Glutamatergic neuron (in vitro differentiated cells): Measurements from ENCODE around the gene SHC4. TPM values are rescaled to one million over a fixed set of nuclear protein-coding genes. Genes with fewer than 3 reads are reported as not detected.
A peak's percentile ranks its signal among the peaks of the same experiment; 100 is the strongest.

ENCODE experiments used
- DNase-seq: peaks from one replicate; pipeline ENCODE4 v3.0.0; 2022
- H3K27ac Mint-ChIP-seq: one replicate; pipeline ENCODE4 v1.8.0; 2020; ENCODE audit warnings: mild to moderate bottlenecking, mixed read lengths, inconsistent platforms; ENCODE audit not compliant: unreplicated experiment
- H3K27me3 Mint-ChIP-seq: one replicate; pipeline ENCODE4 v1.8.0; 2020; ENCODE audit warnings: mild to moderate bottlenecking, moderate library complexity, mixed read lengths, inconsistent platforms; ENCODE audit not compliant: unreplicated experiment
- H3K36me3 Mint-ChIP-seq: one replicate; pipeline ENCODE4 v1.8.0; 2020; ENCODE audit warnings: mild to moderate bottlenecking, mixed read lengths, inconsistent platforms; ENCODE audit not compliant: unreplicated experiment
- H3K4me1 Mint-ChIP-seq: one replicate; pipeline ENCODE4 v1.8.0; 2020; ENCODE audit warnings: mild to moderate bottlenecking, low read depth, mixed read lengths, inconsistent platforms; ENCODE audit not compliant: unreplicated experiment
- H3K4me3 Mint-ChIP-seq: one replicate; pipeline ENCODE4 v1.8.0; 2020; ENCODE audit warnings: mild to moderate bottlenecking, mixed read lengths, inconsistent platforms; ENCODE audit not compliant: unreplicated experiment
- H3K9me3 Mint-ChIP-seq: one replicate; pipeline ENCODE4 v1.8.0; 2020; ENCODE audit warnings: mild to moderate bottlenecking, moderate library complexity, mixed read lengths, inconsistent platforms; ENCODE audit not compliant: unreplicated experiment
- total RNA-seq: library from RNA; stranded (reverse); fragmentation: NEBNext Ultra II Directional; extraction: Animal tissue kit (Norgen Biotek cat#: 25700); gene quantifications from one replicate; pipeline ENCODE4 v1.2.1, GENCODE V29; 2021; ENCODE audit not compliant: unreplicated experiment
- TF ChIP-seq, protein P1 (sequence below): fragments of 200-600 bp; sonication (generic); IDR thresholded peaks from one replicate; pipeline ENCODE4 v1.5.0; 2021; ENCODE audit not compliant: partially characterized antibody, unreplicated experiment

SHC4 gene
- total RNA-seq, 1 donor from 2014 or later, result 4.4 TPM

DNA sequence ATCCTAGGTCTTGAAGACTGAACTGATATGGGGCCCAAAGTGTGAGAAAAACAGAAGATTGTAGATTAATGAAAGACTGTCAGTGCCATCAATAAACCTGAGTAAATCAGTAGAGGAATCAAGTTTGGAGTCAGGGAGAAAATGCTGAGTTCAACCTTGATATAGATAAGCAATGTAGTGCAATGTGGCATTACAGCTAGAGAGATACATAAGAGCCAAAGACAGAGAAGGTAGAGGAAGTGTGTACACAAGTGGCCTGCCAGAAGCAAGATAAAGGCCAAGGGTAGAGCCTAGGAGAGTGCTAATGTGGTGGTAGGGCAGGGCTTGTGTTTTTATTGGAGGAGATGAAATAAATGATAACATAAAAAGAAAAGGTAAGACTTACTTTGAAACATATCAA, 111.8 kb downstream of the SHC4 start:
- Mint-ChIP-seq H3K36me3 (no peaks in the 10 kb centered on the region), H3K4me3 (no peak overlapping the region)

DNA sequence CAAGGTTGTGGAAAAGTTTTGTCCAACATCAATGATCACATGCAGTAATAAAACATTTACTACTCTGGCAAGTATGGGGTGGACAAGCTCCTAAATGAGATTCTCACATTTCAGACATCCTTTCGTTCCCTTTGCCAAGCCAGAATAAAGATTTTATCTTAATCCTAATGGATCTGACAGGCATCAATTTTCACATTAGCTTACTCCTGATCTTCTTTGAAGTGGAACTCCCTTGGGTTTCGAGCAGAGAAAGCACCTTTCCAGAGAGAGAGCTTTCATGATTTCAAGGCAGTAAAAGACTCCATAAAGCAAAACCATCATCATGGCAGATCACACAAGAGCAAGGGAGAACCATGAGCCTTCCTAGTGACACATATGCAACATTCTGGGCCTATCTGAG, 113.1 kb downstream of the SHC4 start:
- TF ChIP-seq, protein P1, sequence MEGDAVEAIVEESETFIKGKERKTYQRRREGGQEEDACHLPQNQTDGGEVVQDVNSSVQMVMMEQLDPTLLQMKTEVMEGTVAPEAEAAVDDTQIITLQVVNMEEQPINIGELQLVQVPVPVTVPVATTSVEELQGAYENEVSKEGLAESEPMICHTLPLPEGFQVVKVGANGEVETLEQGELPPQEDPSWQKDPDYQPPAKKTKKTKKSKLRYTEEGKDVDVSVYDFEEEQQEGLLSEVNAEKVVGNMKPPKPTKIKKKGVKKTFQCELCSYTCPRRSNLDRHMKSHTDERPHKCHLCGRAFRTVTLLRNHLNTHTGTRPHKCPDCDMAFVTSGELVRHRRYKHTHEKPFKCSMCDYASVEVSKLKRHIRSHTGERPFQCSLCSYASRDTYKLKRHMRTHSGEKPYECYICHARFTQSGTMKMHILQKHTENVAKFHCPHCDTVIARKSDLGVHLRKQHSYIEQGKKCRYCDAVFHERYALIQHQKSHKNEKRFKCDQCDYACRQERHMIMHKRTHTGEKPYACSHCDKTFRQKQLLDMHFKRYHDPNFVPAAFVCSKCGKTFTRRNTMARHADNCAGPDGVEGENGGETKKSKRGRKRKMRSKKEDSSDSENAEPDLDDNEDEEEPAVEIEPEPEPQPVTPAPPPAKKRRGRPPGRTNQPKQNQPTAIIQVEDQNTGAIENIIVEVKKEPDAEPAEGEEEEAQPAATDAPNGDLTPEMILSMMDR, result no peak
- H3K27ac Mint-ChIP-seq, result peak overlapping the region; percentile 10
- H3K9me3 Mint-ChIP-seq, result peaks cover 2% of the 10 kb centered on the region
- peaks cover 4% of the 10 kb centered on the region for H3K4me1 Mint-ChIP-seq
- no peaks in the 10 kb centered on the region for H3K36me3 Mint-ChIP-seq
- no peaks in the 10 kb centered on the region for H3K27me3 Mint-ChIP-seq
- no peak for DNase-seq
- no peak overlapping the region for H3K4me3 Mint-ChIP-seq

More for the DNA sequence above, 111.8 kb downstream of the SHC4 start:
- Mint-ChIP-seq H3K27ac (no peak overlapping the region), H3K27me3 (no peaks in the 10 kb centered on the region), H3K4me1 (peaks cover 4% of the 10 kb centered on the region), H3K9me3 (peaks cover 2% of the 10 kb centered on the region)
- TF ChIP-seq, protein P1, result no peak
- DNase-seq, result no peak

DNA sequence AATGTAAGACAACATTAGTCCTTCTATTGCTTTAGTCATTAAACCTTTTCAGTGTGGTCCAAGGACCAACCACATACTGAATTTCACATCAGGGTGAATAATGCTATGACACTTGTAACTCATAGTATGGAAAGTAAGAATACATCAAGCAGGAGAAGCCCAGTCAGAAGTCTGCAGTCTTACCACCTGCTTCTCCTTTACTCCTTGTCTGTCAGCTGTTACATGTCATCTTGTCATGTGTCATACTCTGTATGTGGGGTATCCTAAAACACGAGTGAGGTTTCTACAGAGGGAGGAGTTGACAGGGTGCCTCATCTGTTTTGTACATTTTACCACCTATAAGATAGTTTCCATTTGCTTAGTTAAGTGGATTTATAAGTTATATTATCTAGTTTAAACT, 118.6 kb downstream of the SHC4 start:
- H3K9me3 Mint-ChIP-seq, result peaks cover 2% of the 10 kb centered on the region

DNA sequence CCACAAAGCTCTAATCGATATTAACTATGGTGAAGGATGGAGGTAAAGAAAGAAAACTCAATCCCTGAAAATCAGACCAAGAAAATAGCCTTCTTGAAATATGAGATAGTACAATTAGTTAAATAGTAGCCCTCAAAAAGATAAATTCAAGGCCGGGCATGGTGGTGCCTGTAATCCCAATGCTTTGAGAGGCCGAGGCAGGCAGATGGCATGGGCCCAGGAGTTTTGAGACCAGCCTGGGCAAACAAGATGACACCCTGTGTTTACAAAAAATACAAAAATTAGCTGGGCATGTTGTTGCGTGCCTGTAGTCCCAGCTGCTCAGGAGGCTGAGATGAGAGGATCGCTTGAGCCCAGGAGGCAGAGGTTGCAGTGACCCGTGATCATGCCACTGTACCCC, 121.2 kb downstream of the SHC4 start:
- TF ChIP-seq, protein P1, result no peak
- Mint-ChIP-seq H3K4me1 (no peaks in the 10 kb centered on the region), H3K9me3 (peaks cover 2% of the 10 kb centered on the region), H3K36me3 (peaks cover 8% of the 10 kb centered on the region), H3K4me3 (no peak overlapping the region), H3K27ac (no peak overlapping the region), H3K27me3 (no peaks in the 10 kb centered on the region)
- no peak for DNase-seq

More for the DNA sequence above, 118.6 kb downstream of the SHC4 start:
- no peak overlapping the region for H3K4me3 Mint-ChIP-seq
- no peaks in the 10 kb centered on the region for H3K27me3 Mint-ChIP-seq
- DNase-seq, result no peak
- no peaks in the 10 kb centered on the region for H3K4me1 Mint-ChIP-seq
- TF ChIP-seq, protein P1, result no peak
- H3K36me3 Mint-ChIP-seq, result peaks cover 8% of the 10 kb centered on the region
- H3K27ac Mint-ChIP-seq, result no peak overlapping the region

DNA sequence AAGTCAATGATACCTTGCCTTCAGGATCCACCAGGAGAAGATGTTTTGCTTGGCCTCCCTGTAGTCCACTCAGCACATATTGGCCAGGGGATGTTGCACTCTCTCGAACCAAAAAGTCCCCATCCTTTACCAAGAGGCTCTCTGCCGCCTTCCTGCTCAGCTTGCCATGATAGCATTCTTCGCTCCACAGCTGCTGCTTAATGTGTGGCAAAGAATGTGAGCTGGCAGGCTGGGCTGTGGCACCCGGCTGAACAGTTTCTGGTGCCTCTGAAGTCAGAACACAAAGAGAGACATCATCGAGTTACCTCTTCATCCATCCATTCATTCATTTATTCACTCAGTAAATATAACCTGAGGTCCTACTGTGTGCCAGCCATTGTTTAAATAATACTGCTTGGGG, 129.0 kb downstream of the SHC4 start:
- Mint-ChIP-seq H3K36me3 (peaks cover 24% of the 10 kb centered on the region), H3K4me1 (no peaks in the 10 kb centered on the region), H3K27ac (no peak overlapping the region), H3K4me3 (no peak overlapping the region), H3K27me3 (peaks cover 2% of the 10 kb centered on the region), H3K9me3 (peaks cover 10% of the 10 kb centered on the region)
- DNase-seq, result no peak
- TF ChIP-seq, protein P1, result no peak
